Gastrocnemius medialis (tissue), 4 donors: ENCODE measurements around the gene MAGI1.

ENCODE experiments used
- POLR2A ChIP-seq, 2 donors: fragments of 450-650 bp; IDR thresholded peaks; one replicate each; pipeline ENCODE4 v1.6.1; 2017; ENCODE audit warnings: antibody characterized with exemption in 2 of 2, mild to moderate bottlenecking in 2 of 2, moderate library complexity in 2 of 2
- TF ChIP-seq, protein P1 (sequence below), 5 experiments: fragments of 450-650 bp in 3 of 5; fragments of 200-600 bp in 2 of 5; sonication (generic) in 2 of 5; IDR thresholded peaks in 4 of 5; conservative IDR thresholded peaks in 1 of 5; 1 replicate in 4 of 5; 2 replicates in 1 of 5; pipeline ENCODE4 v1.5.1; 2016 to 2019; ENCODE audit warnings: antibody characterized with exemption in 5 of 5, mild to moderate bottlenecking in 3 of 5, moderate library complexity in 3 of 5

DNA sequence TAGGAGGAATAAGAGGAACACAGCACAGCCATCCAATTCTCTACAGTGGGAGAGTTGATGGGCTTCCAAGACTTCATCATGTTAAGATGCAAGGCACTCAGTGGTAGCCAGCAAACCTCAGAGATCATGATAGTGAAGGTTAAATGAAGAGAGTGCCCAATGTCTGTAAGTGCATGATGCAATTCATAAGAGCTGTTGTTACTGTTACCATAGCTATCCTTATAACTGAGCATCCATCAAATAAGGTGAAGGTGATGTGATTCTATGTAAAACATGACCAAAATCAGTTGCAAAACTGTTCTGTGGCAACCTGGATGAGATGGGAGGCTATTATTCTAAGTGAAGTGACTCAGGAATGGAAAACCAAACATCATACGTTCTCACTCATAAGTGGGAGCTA, 289.7 kb downstream of the MAGI1 start:
- TF ChIP-seq, protein P1, sequence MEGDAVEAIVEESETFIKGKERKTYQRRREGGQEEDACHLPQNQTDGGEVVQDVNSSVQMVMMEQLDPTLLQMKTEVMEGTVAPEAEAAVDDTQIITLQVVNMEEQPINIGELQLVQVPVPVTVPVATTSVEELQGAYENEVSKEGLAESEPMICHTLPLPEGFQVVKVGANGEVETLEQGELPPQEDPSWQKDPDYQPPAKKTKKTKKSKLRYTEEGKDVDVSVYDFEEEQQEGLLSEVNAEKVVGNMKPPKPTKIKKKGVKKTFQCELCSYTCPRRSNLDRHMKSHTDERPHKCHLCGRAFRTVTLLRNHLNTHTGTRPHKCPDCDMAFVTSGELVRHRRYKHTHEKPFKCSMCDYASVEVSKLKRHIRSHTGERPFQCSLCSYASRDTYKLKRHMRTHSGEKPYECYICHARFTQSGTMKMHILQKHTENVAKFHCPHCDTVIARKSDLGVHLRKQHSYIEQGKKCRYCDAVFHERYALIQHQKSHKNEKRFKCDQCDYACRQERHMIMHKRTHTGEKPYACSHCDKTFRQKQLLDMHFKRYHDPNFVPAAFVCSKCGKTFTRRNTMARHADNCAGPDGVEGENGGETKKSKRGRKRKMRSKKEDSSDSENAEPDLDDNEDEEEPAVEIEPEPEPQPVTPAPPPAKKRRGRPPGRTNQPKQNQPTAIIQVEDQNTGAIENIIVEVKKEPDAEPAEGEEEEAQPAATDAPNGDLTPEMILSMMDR (IDR thresholded peaks at IDR 0.05 in 4 of 5, conservative IDR thresholded peaks at IDR 0.05 in 1 of 5), result no peak
- TF ChIP-seq POLR2A (IDR thresholded peaks at IDR 0.05), result no peak
